ENCODE data around the gene TTC24. TPM values are rescaled to one million over a fixed set of nuclear protein-coding genes. Genes with fewer than 3 reads are reported as not detected.
"Not testable (repeated sequence)": the region's sequence is repeated elsewhere in the genome, so short reads cannot be mapped to it uniquely, and the experiment has no call there.

TTC24 gene
- total RNA-seq, 1 donor from 2014 or later = not detected

GRCh38 chr1:156550346-156550745, 29.2 kb upstream of the TTC24 start:
- Histone ChIP-seq H3K27me3 (ENCODE audit: control insufficient read depth, insufficient read depth, low read length) (no peaks in the 10 kb centered on the region), H3K4me3 (ENCODE audit: low read depth, low read length) (no peak overlapping the region), H3K36me3 (ENCODE audit: control insufficient read depth, insufficient read depth, low read length) (peaks cover 1% of the 10 kb centered on the region)
- DNase-seq (ENCODE audit: low read depth) = no peak
- TF ChIP-seq CTCF (IDR thresholded peaks at IDR 0.05; ENCODE audit: insufficient read depth, low read length, poor library complexity, severe bottlenecking) = no peak

GRCh38 chr1:156551066-156551643, 28.4 kb upstream of the TTC24 start:
- H3K27me3 ChIP-seq (ENCODE audit: control insufficient read depth, insufficient read depth, low read length) = no peaks in the 10 kb centered on the region
- H3K36me3 ChIP-seq (ENCODE audit: control insufficient read depth, insufficient read depth, low read length) = peaks cover 1% of the 10 kb centered on the region
- DNase-seq (ENCODE audit: low read depth) = no peak
- H3K4me3 ChIP-seq (ENCODE audit: low read depth, low read length) = no peak overlapping the region
- TF ChIP-seq CTCF (IDR thresholded peaks at IDR 0.05; ENCODE audit: insufficient read depth, low read length, poor library complexity, severe bottlenecking) = no peak

GRCh38 chr1:156551869-156552268, 27.7 kb upstream of the TTC24 start:
- Histone ChIP-seq H3K36me3 (ENCODE audit: control insufficient read depth, insufficient read depth, low read length) (peaks cover 1% of the 10 kb centered on the region), H3K27me3 (ENCODE audit: control insufficient read depth, insufficient read depth, low read length) (no peaks in the 10 kb centered on the region), H3K4me3 (ENCODE audit: low read depth, low read length) (no peak overlapping the region)
- no peak for TF ChIP-seq CTCF (IDR thresholded peaks at IDR 0.05; ENCODE audit: insufficient read depth, low read length, poor library complexity, severe bottlenecking)
- DNase-seq (ENCODE audit: low read depth) = peak; percentile 14

GRCh38 chr1:156552518-156552917, 27.0 kb upstream of the TTC24 start:
- H3K27me3 ChIP-seq (ENCODE audit: control insufficient read depth, insufficient read depth, low read length) = no peaks in the 10 kb centered on the region
- H3K4me3 ChIP-seq (ENCODE audit: low read depth, low read length) = no peak overlapping the region
- peaks cover 1% of the 10 kb centered on the region for H3K36me3 ChIP-seq (ENCODE audit: control insufficient read depth, insufficient read depth, low read length)
- no peak for TF ChIP-seq CTCF (IDR thresholded peaks at IDR 0.05; ENCODE audit: insufficient read depth, low read length, poor library complexity, severe bottlenecking)
- no peak for DNase-seq (ENCODE audit: low read depth)

- not testable (repeated sequence) for DNase-seq (ENCODE audit: low read depth); H3K36me3 ChIP-seq (ENCODE audit: control insufficient read depth, insufficient read depth, low read length); H3K4me3 ChIP-seq (ENCODE audit: low read depth, low read length); H3K27me3 ChIP-seq (ENCODE audit: control insufficient read depth, insufficient read depth, low read length)
These were observed 26.6 kb upstream of the TTC24 start for GRCh38 chr1:156552937-156553336.

GRCh38 chr1:156553860-156554485, 25.6 kb upstream of the TTC24 start:
- DNase-seq (ENCODE audit: low read depth) = no peak
- H3K4me3 ChIP-seq (ENCODE audit: low read depth, low read length) = no peak overlapping the region
- peaks cover 1% of the 10 kb centered on the region for H3K36me3 ChIP-seq (ENCODE audit: control insufficient read depth, insufficient read depth, low read length)
- H3K27me3 ChIP-seq (ENCODE audit: control insufficient read depth, insufficient read depth, low read length) = no peaks in the 10 kb centered on the region
- no peak for TF ChIP-seq CTCF (IDR thresholded peaks at IDR 0.05; ENCODE audit: insufficient read depth, low read length, poor library complexity, severe bottlenecking)
